ENCODE measurements around the gene EXPH5.
"Not testable (repeated sequence)": the region's sequence is repeated elsewhere in the genome, so short reads cannot be mapped to it uniquely, and the experiment has no call there.

EXPH5 gene

DNA sequence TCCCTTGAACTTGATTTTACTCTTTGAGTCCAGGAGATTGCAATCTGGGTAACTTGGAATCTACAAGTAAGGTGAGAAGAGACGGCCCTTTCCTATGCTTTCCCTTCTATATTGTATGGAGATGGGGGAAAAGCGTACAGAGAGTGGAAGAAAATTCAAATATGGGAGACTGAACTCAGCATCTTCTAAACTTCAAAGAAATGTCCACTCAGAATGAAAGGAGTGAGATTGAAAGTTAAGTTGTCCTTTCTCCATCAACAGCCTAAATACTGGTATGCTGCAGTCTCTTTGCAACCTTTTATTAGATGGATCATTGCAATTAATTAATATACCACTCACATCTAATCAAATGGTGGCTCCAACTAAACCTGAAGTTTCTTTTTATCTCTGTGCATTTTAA is 6.4 kb upstream of the EXPH5 start:
- no peak for DNase-seq

DNA sequence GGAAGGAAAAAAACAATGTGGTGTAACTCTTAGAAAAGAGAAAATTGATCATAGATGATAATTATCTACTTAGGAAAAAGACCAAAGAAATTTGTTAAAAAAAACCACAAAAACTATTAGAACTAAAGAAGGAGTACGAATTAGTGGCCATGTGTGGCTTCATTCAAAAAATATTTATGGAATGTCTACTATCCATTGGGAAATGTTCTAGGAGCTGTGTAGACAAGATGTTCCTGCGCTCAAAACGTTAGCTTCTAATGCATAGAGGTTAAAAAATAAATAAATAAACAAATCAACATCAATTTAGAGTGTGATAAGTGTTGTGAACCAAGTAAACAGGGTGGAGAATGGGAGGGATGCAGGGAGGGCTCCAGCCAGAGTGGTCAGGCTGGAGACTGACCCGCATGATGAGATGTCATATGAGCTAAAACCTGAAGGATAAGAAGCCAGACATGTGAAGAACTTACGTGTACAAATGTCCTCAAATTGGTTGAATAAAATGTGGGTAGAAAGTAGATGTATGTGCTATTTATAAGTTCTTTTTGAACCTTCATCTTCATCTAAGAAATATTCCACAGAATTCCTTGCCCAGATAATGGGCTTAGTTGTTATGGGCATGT is 4.3 kb upstream of the EXPH5 start:
- DNase-seq, result no peak

DNA sequence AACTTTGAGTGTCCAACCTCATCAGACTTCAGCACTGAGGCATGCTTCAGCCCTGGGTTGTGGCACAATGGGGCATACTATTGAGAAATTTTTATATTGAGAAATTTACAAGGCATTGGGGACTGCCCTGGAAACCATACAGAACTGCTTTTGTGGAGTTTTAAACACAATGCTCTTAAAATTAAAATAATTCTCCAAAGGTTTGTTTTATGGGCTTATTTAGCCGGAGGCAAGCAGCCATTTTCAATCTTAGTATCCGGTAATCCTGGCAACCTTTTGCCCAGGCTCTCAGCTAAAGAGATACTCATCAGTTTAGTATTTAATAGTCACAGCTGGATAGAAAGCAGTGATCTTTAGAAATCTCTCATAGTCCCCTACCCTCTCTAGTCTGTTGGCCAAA is 3.1 kb upstream of the EXPH5 start:
- no peak for DNase-seq

GRCh38 chr11:108593923-108594434 is 411 bp upstream of the EXPH5 start:
- DNase-seq, result no peak

DNA sequence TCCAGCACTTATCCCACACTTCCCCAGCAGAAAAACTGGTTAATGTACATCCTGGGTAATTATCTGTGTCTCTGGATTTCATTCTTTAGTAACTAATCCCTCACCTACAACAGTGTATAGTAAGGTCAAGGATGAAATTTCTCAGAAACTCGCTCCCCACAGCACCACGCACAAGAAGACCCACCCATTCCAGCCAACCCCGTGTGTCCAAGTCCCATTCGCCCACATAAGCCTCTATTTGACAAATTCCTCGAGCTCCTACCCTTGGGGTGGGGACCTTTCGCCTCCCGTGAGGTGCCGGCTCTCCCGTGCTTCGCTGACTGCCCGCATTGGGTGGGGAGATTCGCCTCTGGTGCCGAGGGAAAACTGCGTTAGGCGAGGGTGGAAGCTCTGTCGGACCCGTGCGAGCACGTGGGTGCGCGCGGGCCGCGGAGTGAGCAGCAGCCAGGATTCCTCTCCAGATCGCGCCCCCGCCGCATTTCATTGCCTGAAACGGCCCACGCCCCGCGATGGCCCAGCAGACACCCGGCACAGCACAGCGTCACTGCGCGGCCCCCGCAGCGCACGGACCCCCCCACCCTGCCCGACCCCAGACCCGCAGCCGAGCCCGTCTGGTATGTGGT is 866 bp downstream of the EXPH5 start:
- no peak for DNase-seq

- no peak for DNase-seq
These were observed 1.7 kb downstream of the EXPH5 start for GRCh38 chr11:108591893-108592292.

DNA sequence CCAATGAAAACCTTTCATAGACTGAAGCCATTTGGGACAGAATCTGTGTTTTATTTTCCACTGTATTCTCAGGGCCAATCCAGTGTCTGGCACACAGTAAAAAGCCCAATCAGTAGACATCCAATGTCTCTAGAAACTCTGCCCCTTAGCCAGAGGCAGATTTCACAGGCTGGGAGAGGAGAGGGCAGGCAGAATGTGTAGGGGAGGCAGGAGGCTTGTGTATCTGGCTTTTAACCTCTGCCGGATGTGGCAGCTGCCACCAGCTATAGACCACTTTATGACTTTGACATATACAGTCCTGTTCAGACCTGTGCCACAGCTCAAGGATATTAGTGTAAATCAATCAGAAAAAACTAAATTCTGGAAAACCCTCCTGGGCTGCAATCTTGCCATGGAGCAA is 4.4 kb downstream of the EXPH5 start:
- no peak for DNase-seq

DNA sequence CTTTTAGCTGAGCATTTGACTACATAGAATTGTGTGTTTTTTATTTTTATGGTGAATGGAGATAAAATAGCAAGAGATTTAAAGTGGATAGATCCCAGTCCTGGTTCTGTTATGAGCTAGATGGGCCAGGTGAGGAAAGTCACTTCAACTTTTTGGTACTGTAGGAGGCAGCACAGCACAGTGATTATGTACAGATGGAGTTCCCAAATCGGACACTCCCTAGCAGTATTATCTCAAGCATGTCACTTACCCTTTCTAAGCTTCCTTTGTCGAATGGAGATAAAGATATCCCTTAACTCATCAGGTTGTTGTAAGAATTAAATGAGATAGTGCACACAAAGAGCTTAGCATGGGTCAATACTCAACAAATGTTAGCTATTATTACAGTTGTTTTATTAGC is 5.3 kb downstream of the EXPH5 start:
- DNase-seq, result no peak

GRCh38 chr11:108587109-108587508 is 6.5 kb downstream of the EXPH5 start:
- DNase-seq, result no peak

DNA sequence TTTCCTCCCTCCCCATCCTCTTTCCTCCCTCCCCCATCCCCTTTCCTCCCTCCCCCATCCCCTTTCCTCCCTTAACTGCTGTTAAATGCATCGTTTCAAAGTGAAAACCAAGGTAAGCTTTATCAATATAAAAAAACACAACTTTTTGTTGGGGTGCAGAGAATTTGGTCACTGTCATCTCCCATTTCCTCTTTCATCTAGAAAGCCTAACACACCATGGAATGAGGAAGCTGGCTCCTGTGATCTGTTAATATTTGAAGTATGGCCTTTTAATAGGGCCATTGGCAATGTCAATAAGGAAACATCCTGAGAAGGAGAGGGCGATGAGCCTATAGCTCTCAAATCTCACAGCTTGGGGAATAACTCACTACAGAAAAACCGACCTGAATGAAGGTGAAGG is 7.0 kb downstream of the EXPH5 start:
- DNase-seq, result no peak

- DNase-seq, result not testable (repeated sequence)
These were observed 7.4 kb downstream of the EXPH5 start for GRCh38 chr11:108586185-108586584.

GRCh38 chr11:108584973-108585372 is 8.6 kb downstream of the EXPH5 start:
- no peak for DNase-seq

GRCh38 chr11:108580645-108581044 is 12.9 kb downstream of the EXPH5 start:
- no peak for DNase-seq

- DNase-seq, result no peak
These were observed 13.5 kb downstream of the EXPH5 start for GRCh38 chr11:108580043-108580442.

GRCh38 chr11:108576523-108576922 is 17.0 kb downstream of the EXPH5 start:
- DNase-seq, result no peak

- no peak for DNase-seq
These were observed 18.9 kb downstream of the EXPH5 start for GRCh38 chr11:108574675-108575074.

GRCh38 chr11:108571001-108571400 is 22.6 kb downstream of the EXPH5 start:
- DNase-seq, result no peak

- DNase-seq, result no peak
These were observed 23.7 kb downstream of the EXPH5 start for GRCh38 chr11:108569896-108570295.

GRCh38 chr11:108568195-108568858 is 25.2 kb downstream of the EXPH5 start:
- DNase-seq, result no peak

DNA sequence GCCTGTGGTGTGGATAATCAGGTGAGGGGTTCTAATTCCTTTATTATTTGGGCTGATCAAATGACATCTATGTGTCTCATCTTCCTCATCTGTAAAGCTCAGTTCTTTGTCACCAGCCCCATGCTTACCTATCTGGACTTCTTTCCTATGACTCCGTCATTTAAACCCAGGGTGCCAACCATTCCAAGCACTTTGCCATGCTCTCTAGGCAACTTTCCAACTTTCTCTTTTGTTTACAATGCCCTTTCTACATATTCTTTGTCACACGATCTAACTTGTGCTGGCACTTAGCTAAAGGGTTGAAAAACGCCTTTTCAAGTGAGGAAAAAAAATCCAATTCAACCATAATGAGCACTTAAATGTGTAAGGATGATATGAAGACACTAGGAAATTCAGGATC is 27.9 kb downstream of the EXPH5 start:
- DNase-seq, result no peak

- no peak for DNase-seq
These were observed 30.6 kb downstream of the EXPH5 start for GRCh38 chr11:108562746-108563581.

GRCh38 chr11:108561535-108561991 is 32.0 kb downstream of the EXPH5 start:
- no peak for DNase-seq

- no peak for DNase-seq
These were observed 33.7 kb downstream of the EXPH5 start for GRCh38 chr11:108559904-108560303.
